ENCODE measurements around the gene C11orf71. TPM values are rescaled to one million over a fixed set of nuclear protein-coding genes. Genes with fewer than 3 reads are reported as not detected.

C11orf71 gene
- total RNA-seq, 1 donor from 2014 or later = 2.1 TPM

DNA sequence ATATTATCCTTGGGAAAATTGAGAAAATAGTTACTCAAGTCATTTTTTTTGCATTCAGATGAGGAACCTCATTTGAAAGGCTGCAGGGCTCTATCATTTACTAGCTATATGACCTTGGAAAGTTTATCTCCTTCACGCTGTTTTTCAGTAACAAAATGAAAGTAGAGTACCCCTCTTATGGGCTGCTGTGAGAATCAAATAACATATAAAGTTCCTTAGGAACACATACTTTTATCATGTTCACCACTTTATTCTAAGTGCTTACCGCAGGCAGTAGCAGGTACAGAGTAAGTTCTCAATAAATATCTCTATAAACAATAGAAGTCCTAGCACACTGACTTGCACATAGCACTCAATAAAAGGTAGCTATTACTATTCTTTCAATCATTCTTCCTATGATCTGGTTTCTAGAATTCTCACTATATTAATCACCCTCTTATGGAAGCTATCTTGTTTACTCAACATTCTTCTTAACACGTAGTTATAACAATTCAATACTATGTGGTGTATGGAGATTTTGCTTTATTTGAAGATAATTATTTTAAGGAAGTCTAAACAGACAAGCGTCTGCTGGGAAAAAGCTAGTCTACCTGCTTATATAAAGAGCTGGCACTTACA is 1.9 kb downstream of the C11orf71 start:
- FAIRE-seq = no peak
- H3K4me3 ChIP-seq (ENCODE audit: low read depth, low read length) = no peak overlapping the region

DNA sequence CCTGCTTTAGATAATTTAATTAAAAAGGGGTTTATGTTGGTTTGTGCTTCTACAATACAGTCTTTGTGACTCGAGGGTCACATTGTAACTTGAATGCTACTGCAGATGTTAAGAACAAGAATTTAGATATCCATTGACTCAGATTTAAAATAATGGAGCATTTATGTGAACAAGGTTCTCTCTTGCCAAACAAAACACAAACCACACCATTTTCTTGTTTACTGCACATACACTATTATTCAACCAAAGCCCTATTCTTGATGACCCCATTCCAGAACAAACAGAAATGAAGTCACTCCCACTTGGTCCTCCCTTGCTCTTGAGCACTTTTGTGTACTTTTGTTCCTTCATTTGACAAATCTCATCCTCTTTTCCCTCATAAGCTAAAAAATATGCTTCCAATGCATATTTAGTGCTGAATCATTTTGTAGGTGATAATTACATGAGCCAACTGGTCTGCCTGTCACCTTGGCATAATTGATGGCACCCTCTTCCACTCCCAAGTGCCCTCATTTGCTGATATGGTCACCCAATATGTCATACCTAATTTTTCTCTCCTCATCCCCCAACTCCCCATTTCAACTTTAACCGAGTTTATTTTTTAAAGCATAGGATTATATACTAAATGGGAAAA is 2.8 kb downstream of the C11orf71 start:
- Histone ChIP-seq H3K4me3 (ENCODE audit: low read depth, low read length) (no peak overlapping the region), H3K27me3 (ENCODE audit: control insufficient read depth, insufficient read depth, low read length) (no peaks in the 10 kb centered on the region), H3K36me3 (ENCODE audit: control insufficient read depth, insufficient read depth, low read length) (no peaks in the 10 kb centered on the region)
- no peak for FAIRE-seq
- DNase-seq (ENCODE audit: low read depth) = no peak
- TF ChIP-seq, protein P1, sequence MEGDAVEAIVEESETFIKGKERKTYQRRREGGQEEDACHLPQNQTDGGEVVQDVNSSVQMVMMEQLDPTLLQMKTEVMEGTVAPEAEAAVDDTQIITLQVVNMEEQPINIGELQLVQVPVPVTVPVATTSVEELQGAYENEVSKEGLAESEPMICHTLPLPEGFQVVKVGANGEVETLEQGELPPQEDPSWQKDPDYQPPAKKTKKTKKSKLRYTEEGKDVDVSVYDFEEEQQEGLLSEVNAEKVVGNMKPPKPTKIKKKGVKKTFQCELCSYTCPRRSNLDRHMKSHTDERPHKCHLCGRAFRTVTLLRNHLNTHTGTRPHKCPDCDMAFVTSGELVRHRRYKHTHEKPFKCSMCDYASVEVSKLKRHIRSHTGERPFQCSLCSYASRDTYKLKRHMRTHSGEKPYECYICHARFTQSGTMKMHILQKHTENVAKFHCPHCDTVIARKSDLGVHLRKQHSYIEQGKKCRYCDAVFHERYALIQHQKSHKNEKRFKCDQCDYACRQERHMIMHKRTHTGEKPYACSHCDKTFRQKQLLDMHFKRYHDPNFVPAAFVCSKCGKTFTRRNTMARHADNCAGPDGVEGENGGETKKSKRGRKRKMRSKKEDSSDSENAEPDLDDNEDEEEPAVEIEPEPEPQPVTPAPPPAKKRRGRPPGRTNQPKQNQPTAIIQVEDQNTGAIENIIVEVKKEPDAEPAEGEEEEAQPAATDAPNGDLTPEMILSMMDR (IDR thresholded peaks at IDR 0.05; ENCODE audit: insufficient read depth, low read length, severe bottlenecking) = no peak

More for the DNA sequence above, 1.9 kb downstream of the C11orf71 start:
- Histone ChIP-seq H3K36me3 (ENCODE audit: control insufficient read depth, insufficient read depth, low read length) (no peaks in the 10 kb centered on the region), H3K27me3 (ENCODE audit: control insufficient read depth, insufficient read depth, low read length) (no peaks in the 10 kb centered on the region)
- DNase-seq (ENCODE audit: low read depth) = peak; percentile 75
- TF ChIP-seq, protein P1 (IDR thresholded peaks at IDR 0.05; ENCODE audit: insufficient read depth, low read length, severe bottlenecking) = no peak

DNA sequence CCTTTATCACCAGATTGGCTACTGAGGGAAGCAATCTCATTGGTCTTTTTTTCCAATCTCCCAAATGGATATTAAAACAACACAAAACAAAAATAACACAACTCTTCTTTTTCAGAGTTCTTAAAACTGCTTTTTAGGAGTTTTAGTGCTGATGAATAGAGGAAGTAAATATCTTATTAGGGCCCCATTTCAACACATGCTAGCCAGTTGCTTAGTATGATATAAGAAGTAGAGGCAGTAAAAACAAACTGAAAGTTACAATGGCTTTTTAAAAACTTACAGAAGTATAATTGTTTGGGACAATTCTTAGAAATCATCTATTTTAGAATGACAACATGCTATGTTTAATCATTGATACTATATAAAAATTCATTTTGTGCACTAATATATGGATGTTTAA is 3.4 kb downstream of the C11orf71 start:
- DNase-seq (ENCODE audit: low read depth) = no peak
- TF ChIP-seq, protein P1 (IDR thresholded peaks at IDR 0.05; ENCODE audit: insufficient read depth, low read length, severe bottlenecking) = no peak
- Histone ChIP-seq H3K36me3 (ENCODE audit: control insufficient read depth, insufficient read depth, low read length) (no peaks in the 10 kb centered on the region), H3K27me3 (ENCODE audit: control insufficient read depth, insufficient read depth, low read length) (no peaks in the 10 kb centered on the region), H3K4me3 (ENCODE audit: low read depth, low read length) (no peak overlapping the region)
- FAIRE-seq = no peak

DNA sequence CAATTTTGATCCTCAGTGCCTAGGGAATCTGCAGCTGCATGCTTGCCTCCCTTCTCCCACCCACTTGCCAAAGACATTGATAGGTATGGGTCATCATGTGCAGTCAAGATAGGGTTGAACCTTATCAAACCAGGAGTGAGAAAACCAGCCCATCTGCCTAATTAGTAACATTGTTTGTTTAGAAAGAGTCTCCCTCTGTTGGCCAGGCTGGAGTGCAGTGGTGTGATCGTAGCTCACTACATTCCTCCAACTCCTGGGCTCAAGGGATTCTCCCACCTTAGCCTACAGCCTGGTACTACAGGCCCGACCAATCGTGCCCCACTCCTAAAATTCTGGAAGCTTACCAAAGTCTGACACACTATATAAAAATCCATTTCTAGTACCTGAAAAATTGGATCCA is 4.6 kb downstream of the C11orf71 start:
- no peak for FAIRE-seq
- Histone ChIP-seq H3K36me3 (ENCODE audit: control insufficient read depth, insufficient read depth, low read length) (no peaks in the 10 kb centered on the region), H3K4me3 (ENCODE audit: low read depth, low read length) (no peak overlapping the region), H3K27me3 (ENCODE audit: control insufficient read depth, insufficient read depth, low read length) (no peaks in the 10 kb centered on the region)
- TF ChIP-seq, protein P1 (IDR thresholded peaks at IDR 0.05; ENCODE audit: insufficient read depth, low read length, severe bottlenecking) = peak; percentile 56
- peak; percentile 35 for DNase-seq (ENCODE audit: low read depth)

DNA sequence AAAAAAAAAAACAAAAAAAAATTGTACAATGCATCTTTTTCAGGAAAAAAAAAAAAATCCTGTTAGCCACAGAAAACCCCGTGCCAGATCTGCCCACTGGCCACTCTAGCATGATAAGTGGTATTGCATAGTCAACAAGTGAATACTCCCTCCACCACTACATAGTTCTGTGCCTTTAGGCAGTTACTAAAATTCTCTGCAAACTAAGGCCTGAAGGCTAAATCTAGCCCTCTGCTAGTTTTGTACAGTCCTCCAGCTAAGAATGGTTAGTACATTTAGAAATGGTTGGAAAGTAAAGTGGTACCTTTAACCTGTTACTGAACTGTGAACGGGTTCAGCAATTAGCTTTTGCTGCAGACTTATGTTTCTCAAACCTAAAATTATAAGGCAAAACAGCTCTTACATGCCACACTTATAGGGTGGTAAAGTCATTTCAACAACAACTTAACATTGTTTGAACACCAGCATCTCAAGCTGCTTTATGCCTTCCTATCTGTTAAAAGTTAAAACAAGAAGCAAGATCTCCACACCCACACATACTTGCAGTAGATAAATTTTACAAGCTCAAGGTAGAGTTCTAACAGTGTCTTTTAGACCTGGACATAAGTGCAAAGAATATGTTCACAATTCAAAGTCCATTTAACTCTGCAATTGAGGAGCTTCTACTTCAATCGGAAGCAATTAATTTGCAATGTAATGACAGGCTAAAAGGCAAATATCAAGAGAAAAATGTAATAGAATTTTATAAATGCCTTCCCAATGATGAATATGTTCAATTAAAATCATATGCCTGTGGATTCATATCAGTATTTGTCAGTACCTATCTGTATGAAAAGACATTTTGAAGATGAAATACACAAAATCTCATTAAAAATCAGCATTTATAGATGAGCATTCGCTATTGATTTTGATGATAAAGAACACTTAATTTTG is 7.3 kb downstream of the C11orf71 start:
- DNase-seq (ENCODE audit: low read depth) = no peak
- TF ChIP-seq, protein P1 (IDR thresholded peaks at IDR 0.05; ENCODE audit: insufficient read depth, low read length, severe bottlenecking) = no peak
- no peak for FAIRE-seq
- Histone ChIP-seq H3K4me3 (ENCODE audit: low read depth, low read length) (no peak overlapping the region), H3K27me3 (ENCODE audit: control insufficient read depth, insufficient read depth, low read length) (no peaks in the 10 kb centered on the region), H3K36me3 (ENCODE audit: control insufficient read depth, insufficient read depth, low read length) (no peaks in the 10 kb centered on the region)

Data from bronchial epithelial cell (primary cell).